ENCODE results near the gene ARHGAP8.
"Not testable (repeated sequence)": the region's sequence is repeated elsewhere in the genome, so short reads cannot be mapped to it uniquely, and the experiment has no call there.

Gene ARHGAP8

DNA sequence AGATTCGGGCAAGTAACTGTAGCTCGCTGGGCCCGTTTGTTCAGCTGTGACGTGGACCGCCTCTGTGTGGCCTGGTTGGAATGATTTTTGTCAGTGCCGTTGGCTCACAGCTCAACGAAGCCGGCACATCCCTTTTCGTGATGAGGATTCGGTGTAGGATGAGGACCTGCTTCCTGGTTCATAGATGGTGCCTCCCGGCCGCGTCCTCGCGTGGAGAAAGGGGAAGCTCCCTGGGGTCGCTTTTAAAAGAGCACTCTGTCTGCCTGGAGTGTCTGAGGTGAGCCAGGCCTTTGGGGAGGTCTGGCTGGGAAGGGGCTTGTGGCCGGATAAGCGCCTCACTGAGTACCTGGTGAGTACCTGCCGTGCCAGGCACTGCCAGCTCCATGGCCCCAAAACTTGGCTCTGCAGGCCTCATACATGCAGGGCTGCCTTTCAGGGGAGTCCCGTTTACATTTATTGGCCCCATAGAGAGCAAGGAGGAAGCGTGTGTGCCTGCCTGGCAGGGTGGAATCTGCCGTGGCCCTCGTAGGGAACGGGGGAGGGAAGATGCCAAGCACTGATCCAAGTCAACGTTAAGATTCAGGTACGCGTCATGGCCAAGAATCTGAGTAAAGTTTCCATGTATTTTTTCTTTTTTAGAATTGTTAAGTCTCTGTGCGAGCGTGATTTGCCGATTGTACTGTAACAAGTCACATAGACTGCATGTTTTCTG lies 88.4 kb downstream of the ARHGAP8 start:
- no peak for DNase-seq (ENCODE audit: low read depth)
- H3K4me3 ChIP-seq (ENCODE audit: low read depth, low read length), result no peak overlapping the region

- no peak overlapping the region for H3K4me3 ChIP-seq (ENCODE audit: low read depth, low read length)
Measured at GRCh38 chr22:44842417-44842816, 90.0 kb downstream of the ARHGAP8 start.

DNA sequence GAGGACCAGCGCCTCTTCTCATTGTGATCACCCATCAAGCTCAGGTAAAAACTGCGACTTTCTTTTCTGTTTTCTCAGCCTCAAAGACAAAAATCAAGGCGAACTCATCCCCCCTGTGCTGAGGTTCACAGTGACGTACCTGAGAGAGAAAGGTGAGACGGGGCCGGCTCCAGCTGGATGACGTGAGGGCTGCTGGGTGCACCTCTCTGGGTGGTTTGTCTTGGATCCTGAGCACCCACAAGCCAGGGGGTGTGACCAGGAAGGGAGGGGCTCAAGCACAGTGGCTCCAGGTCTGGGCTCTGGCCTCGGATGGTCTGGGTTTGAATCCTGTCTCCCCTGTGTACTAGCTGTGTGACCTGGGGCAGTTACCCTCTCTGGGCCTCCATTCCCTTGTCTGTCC lies 92.8 kb downstream of the ARHGAP8 start:
- DNase-seq (ENCODE audit: low read depth), result no peak
- no peak overlapping the region for H3K4me3 ChIP-seq (ENCODE audit: low read depth, low read length)

More at GRCh38 chr22:44842417-44842816, 90.0 kb downstream of the ARHGAP8 start:
- DNase-seq (ENCODE audit: low read depth), result no peak

DNA sequence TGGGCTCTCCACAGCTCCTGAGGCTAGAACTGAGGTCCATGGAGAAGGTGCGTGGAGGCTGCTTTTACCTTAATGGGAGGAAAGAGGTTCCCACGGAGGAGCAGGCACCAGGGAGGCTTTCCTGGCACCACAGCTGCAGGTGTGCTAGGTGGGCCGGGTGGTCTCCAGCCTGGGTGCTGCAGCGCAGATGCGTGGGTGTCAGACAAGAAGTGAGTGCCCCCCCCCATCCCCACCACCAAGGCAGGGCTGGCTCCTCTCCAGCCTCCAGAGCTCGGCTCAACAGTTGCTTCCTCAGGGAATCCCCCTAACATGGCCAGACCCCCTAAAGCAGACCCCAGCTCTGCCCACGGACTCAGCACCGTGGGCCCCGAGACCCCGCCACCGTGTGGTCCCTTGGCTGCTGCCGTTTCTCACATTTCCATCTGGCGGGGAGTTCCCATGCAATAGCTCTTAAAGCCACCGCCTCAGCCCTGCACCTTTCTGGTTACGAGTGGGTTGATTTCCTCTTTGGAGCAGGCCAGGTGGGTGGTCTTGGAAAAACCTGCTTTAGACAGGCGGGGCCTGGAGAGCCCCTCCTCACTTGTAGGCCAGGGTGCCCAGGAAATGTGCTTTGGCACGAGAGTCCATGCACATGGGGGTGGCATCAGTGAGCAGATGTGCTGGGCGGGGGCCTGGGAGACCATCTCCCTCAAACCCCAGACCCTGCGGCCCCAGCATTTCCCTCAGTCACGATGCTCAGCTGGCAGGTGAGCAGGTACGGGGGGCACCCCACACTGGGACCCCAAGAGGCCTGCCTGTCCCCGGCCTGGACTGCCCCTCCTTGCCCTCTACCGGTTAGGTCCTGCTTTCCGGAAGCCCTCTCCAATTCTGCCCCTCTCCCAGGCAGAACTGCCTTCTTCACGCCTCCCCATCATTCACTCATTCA lies 93.7 kb downstream of the ARHGAP8 start:
- H3K4me3 ChIP-seq (ENCODE audit: low read depth, low read length), result no peak overlapping the region

DNA sequence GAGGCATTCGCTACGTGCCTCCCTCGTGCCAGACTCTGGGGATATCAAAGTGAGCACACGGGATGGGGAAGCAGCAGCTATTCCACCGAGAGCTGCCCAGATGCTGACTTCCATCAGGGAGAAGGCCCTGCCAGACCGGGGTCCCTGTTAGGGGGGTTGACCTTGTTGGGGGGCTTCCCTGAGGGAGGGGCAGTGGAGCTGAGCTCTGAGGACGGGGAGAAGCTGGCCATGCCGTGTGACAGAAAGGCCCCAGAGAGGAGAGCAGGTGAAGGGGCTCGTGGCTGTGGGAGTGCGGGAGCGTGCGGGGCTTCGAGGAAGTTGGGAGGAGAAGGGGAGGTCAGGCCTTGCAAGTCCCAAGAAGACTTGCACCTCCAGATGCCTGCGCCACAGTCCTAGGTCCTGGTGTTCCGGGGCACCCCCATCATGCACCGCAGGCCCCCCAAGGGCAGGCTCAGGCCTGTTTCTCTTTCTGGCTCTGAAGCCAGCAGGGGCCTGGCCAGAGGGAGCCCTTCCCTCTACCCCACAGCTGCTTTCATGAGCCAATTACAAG lies 94.4 kb downstream of the ARHGAP8 start:
- no peak for DNase-seq (ENCODE audit: low read depth)

More for the DNA sequence above, 93.7 kb downstream of the ARHGAP8 start:
- no peak for DNase-seq (ENCODE audit: low read depth)

DNA sequence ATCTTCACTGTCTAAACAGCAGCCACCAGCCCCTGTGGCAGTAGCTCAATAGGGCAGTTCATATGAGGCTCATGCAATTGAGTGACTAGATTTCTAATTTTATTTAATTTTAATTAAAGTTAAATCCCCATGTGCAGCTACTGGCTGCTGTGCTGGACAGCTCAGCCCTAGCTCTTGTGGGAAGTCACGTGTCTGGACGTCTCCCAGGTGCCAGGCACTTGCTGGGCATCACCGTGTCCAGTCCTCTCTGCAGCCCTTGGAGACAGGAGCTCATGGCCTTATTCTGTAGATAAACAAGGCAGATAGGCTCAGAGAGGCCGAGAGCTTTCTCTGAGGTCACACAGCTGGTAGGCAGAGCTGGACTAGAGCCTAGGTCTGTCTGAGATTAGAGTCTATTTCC lies 95.0 kb downstream of the ARHGAP8 start:
- no peak overlapping the region for H3K4me3 ChIP-seq (ENCODE audit: low read depth, low read length)
- no peak for DNase-seq (ENCODE audit: low read depth)

More for the DNA sequence above, 94.4 kb downstream of the ARHGAP8 start:
- H3K4me3 ChIP-seq (ENCODE audit: low read depth, low read length), result no peak overlapping the region

GRCh38 chr22:44847892-44848291 lies 95.5 kb downstream of the ARHGAP8 start:
- H3K4me3 ChIP-seq (ENCODE audit: low read depth, low read length), result no peak overlapping the region
- no peak for DNase-seq (ENCODE audit: low read depth)

DNA sequence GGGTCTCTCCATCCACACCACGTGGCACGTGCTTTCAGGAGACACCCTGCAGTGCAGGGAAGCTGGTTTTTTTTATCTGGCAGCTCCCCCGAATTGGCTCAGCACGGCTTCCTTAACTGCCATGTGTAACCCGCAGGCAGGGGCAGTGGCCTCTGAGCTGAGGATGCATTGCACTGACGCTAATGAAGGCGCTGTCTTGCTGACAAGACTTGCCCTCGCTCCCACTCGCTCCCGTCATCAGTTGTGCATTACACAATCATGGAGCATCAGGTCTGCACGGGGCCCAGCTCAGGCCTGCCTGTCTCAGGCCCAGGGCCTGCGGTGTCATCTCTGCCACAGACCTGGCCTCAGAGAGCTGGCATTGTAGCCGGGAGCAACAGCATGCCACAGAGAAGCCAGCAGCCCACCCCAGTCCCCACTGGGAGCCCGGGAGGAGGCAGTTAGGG lies 95.9 kb downstream of the ARHGAP8 start:
- DNase-seq (ENCODE audit: low read depth), result no peak
- no peak overlapping the region for H3K4me3 ChIP-seq (ENCODE audit: low read depth, low read length)

DNA sequence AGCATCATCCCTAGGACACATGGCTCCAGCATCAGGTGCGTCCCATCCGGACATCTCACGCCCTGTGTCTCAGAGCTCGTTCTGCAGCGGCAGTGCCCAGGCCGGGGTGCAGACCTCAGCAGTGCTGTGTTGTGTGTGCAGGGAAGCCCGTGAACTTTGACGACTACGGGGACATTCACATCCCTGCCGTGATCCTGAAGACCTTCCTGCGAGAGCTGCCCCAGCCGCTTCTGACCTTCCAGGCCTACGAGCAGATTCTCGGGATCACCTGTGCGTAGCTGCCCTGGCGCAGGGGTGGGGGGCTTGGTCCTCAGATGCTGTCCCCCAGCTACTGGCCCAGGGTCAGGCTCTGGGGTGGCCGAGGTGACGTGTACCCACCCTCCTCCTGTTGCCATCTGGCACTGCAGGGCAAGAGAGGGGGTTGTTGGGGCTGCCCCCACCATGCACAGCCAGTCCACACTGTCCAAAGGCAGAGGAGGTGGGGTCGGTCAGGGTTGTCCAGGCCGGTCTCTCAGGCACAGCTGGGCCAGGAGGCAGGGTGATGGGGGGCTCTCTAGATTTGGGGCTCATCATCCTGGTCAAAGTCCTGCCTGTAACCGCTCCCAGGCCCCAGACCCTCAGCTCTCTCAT lies 96.5 kb downstream of the ARHGAP8 start:
- H3K4me3 ChIP-seq (ENCODE audit: low read depth, low read length), result no peak overlapping the region
- DNase-seq (ENCODE audit: low read depth), result no peak

GRCh38 chr22:44850946-44851345 lies 98.6 kb downstream of the ARHGAP8 start:
- no peak for DNase-seq (ENCODE audit: low read depth)
- no peak overlapping the region for H3K4me3 ChIP-seq (ENCODE audit: low read depth, low read length)

GRCh38 chr22:44854641-44855040 lies 102.3 kb downstream of the ARHGAP8 start:
- DNase-seq (ENCODE audit: low read depth), result not testable (repeated sequence)

DNA sequence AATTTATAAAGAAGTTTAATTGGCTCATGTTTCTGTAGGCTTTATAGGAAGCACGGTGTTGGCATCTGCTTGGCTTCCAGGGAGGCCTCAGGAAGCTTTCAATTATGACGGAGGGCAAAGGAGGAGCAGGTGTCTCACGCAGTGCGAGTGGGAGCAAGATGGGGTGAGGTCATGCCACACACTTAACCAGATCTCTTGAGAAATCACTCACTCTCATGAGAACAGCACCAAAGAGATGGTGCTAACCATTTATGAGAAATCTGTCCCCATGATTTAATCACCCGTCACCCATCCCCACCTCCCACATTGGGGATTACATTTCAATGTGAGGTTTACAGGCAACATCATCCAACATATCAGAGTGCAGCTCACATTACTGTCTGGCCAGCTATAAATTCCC lies 103.5 kb downstream of the ARHGAP8 start:
- H3K4me3 ChIP-seq (ENCODE audit: low read depth, low read length), result no peak overlapping the region
- no peak for DNase-seq (ENCODE audit: low read depth)

More at GRCh38 chr22:44854641-44855040, 102.3 kb downstream of the ARHGAP8 start:
- H3K4me3 ChIP-seq (ENCODE audit: low read depth, low read length), result not testable (repeated sequence)

DNA sequence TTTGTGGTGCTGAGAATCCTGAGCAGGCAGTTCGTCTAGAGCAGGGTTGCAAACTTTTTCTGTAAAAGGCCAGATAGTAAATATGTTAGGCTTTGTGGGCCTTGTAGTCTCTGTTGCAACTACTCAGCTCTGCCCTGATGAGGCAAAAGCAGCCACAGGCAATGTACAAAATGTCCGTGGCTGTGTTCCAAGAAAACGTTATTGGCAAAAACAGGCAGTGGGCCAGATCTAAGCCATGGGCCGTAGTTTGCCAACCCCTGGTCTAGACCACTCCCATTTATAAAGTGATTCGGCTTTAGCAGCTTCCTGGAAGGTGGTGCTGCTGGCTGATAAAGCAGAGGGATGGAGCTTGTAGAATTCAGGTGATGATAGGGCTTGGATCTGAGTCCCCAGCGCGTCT lies 106.4 kb downstream of the ARHGAP8 start:
- H3K4me3 ChIP-seq (ENCODE audit: low read depth, low read length); DNase-seq (ENCODE audit: low read depth): not testable (repeated sequence)

DNA sequence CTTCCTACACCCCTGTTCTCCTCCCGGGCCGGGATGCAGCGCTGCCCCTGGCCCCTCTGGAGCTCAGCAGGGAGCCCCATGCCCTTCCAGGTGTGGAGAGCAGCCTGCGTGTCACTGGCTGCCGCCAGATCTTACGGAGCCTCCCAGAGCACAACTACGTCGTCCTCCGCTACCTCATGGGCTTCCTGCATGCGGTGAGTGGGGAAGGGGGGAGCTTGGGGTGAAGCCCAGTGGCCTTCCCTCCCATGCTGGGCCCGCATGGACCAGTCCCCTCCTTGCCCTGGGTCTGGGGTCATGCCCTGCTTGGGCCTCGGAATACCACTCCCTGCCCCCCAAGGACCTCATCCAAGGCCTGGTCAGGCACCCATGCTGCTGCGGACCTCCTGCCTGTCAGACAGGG lies 107.3 kb downstream of the ARHGAP8 start:
- H3K4me3 ChIP-seq (ENCODE audit: low read depth, low read length), result no peak overlapping the region
- no peak for DNase-seq (ENCODE audit: low read depth)

DNA sequence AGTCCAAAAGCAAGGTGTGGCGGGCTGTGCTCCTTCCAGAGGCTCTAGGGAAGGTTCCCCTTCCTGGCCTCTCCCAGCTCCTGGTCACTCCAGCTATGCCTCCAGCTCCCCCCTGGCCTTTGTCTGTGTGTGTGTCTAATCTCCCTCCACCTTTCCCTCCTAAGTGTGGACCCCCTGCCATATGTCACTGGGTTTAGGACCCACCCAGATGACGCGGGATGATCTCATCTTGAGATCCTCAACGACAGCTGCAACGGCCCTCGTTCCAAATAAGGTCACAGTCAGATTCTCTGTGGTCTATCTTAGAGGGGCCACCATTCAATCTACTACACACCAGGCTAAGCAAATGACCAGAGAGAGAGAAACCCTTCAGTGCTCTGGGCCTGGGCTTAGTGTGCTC lies 107.9 kb downstream of the ARHGAP8 start:
- no peak for DNase-seq (ENCODE audit: low read depth)
- H3K4me3 ChIP-seq (ENCODE audit: low read depth, low read length), result no peak overlapping the region

GRCh38 chr22:44861245-44861644 lies 108.9 kb downstream of the ARHGAP8 start:
- no peak for DNase-seq (ENCODE audit: low read depth)
- H3K4me3 ChIP-seq (ENCODE audit: low read depth, low read length), result no peak overlapping the region

DNA sequence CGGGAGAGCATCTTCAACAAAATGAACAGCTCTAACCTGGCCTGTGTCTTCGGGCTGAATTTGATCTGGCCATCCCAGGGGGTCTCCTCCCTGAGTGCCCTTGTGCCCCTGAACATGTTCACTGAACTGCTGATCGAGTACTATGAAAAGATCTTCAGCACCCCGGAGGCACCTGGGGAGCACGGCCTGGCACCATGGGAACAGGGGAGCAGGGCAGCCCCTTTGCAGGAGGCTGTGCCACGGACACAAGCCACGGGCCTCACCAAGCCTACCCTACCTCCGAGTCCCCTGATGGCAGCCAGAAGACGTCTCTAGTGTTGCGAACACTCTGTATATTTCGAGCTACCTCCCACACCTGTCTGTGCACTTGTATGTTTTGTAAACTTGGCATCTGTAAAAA lies 109.9 kb downstream of the ARHGAP8 start:
- H3K4me3 ChIP-seq (ENCODE audit: low read depth, low read length), result no peak overlapping the region
- no peak for DNase-seq (ENCODE audit: low read depth)

DNA sequence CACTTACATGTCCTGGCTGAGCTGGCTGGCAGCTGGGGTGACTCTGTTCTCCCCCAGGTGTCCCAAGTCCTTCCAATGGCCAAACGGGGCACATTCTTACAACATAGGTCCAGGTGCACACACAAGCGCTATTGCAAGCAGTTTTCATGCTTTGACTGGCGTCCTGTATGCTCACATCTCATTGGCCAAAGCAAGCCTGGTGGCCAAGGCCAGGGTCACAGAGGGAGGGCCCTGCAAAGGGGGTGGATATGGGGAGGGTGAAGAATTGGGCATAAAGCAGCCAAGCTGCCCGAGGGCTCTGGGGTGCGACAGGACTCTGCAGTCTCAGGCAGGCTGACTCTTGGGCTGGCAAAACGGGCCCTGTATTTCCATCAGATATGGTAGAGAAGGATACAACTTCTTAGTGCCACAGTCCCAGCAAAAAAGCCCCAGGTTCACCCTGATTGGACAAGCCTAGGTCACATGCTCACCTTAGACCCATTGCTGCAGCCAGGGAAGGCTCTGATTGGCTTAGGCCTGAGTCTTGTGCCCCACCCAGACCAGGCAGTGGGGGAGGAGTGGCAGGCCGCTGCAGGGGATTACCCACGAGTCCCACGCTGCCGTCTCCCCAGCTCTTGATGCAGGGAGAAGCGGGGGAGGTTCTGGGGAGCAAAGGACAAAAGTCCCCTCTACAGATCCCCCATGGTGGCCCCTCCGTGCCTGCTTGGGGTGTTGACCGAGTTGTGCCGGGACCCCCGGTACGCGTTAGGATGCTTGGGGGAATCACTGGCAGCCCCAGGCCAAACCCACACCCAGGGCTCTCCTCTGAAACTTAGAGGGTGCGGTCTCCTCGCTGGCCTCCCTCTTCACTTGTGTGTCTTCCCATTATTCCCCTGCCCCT lies 110.8 kb downstream of the ARHGAP8 start:
- H3K4me3 ChIP-seq (ENCODE audit: low read depth, low read length), result no peak overlapping the region
- no peak for DNase-seq (ENCODE audit: low read depth)
